Small intestine (tissue), 16 donors: ENCODE data around the gene SLC5A2. TPM values are rescaled to one million over a fixed set of nuclear protein-coding genes. Genes with fewer than 3 reads are reported as not detected.
"Not testable (repeated sequence)": the region's sequence is repeated elsewhere in the genome, so short reads cannot be mapped to it uniquely, and the experiment has no call there.

Experiments
- DNase-seq, 2 donors: peaks; one replicate each; pipeline versions ENCODE4 v3.0.0 to v3.0.0-alpha.2; 2013
- FAIRE-seq: peaks from 2 replicates; lab custom pipeline; 2012; peaks lifted over from hg19 to GRCh38; lab: Jason Lieb, UNC
- H3K27ac ChIP-seq, 3 donors: one replicate each; pipeline ENCODE4 v1.5.1; 2013; ENCODE audit warnings: low read length in 2 of 3, mild to moderate bottlenecking in 2 of 3, control low read depth in 1 of 3, inconsistent platforms in 1 of 3, low read depth in 1 of 3, moderate library complexity in 1 of 3
- H3K27me3 ChIP-seq, 3 donors: one replicate each; pipeline ENCODE4 v1.6.1; 2013; ENCODE audit warnings: low read length in 3 of 3, inconsistent platforms in 1 of 3; ENCODE audit not compliant: control insufficient read depth in 3 of 3, insufficient read depth in 3 of 3
- H3K36me3 ChIP-seq, 3 donors: one replicate each; pipeline ENCODE4 v1.6.1; 2013; ENCODE audit warnings: low read length in 3 of 3, inconsistent platforms in 1 of 3, low read depth in 1 of 3, mild to moderate bottlenecking in 1 of 3, moderate library complexity in 1 of 3; ENCODE audit not compliant: control insufficient read depth in 3 of 3, insufficient read depth in 2 of 3
- H3K4me1 ChIP-seq, 3 donors: one replicate each; pipeline ENCODE4 v1.6.1; 2013; ENCODE audit warnings: low read length in 2 of 3, inconsistent platforms in 1 of 3, low read depth in 1 of 3, mild to moderate bottlenecking in 1 of 3, moderate library complexity in 1 of 3; ENCODE audit not compliant: control insufficient read depth in 3 of 3, insufficient read depth in 2 of 3
- H3K4me3 ChIP-seq, 3 donors: one replicate each; pipeline ENCODE4 v1.5.1; 2013; ENCODE audit warnings: low read length in 3 of 3, control low read depth in 1 of 3, inconsistent platforms in 1 of 3, low read depth in 1 of 3, mild to moderate bottlenecking in 1 of 3, moderate library complexity in 1 of 3
- H3K9me3 ChIP-seq, 2 donors: one replicate each; pipeline ENCODE4 v1.6.1; 2013; ENCODE audit warnings: low read depth in 1 of 2, low read length in 1 of 2; ENCODE audit not compliant: control insufficient read depth in 2 of 2, insufficient read depth in 1 of 2
- WGBS, 3 donors: extraction: QIAGEN DNeasy Blood & Tissue Kit; methylation state at CpG; one replicate each; pipeline ENCODE4 v1.1.7; 2013; 5-methylcytosine and 5-hydroxymethylcytosine counted together
- long read RNA-seq, 10 donors: transcript quantifications; one replicate each; lab custom pipeline, GENCODE V29; 2026
- polyA plus RNA-seq, 4 donors: library from polyadenylated mRNA; stranded (reverse) in 3 of 4; unstranded in 1 of 4; fragments of 200-250 nt in 3 of 4; fragments of 120-200 nt in 1 of 4; gene quantifications; one replicate each; pipeline versions ENCODE4 v1.2.1 to v1.2.3, GENCODE V29; 2013
- donor health status: healthy with polysubstance abuse.
- donor health status: control.
- donor health status: control.
- donor health status: Bipolar disorder and iron deficiency.
- donor health status: healthy.

Gene SLC5A2
- 10 to 100 TPM in 1 of 4 donors, 1 to 10 TPM in 2, under 1 TPM in 1; 0.81 to 10.4 (median 1.6) TPM for polyA plus RNA-seq
- long read RNA-seq, donor 1, result 0 reads
- long read RNA-seq, donor 2, result 0 reads
- long read RNA-seq, donor 3, result 0 reads
- long read RNA-seq, donor 4, result 0 reads
- long read RNA-seq, donor 5, result 0 reads
- long read RNA-seq, donor 6, result 0 reads
- long read RNA-seq, donor 7, partial matches to known transcripts, result 11 of 16 reads
- long read RNA-seq, donor 7, other reads (novel, unspliced or antisense), result 5 of 16 reads
- long read RNA-seq, donor 8, result 0 reads
- long read RNA-seq, donor 9, result 0 reads
- long read RNA-seq, donor 10, partial matches to known transcripts, result 13 of 13 reads
- long read RNA-seq, donor 10, other reads (novel, unspliced or antisense), result 0 of 13 reads

DNA sequence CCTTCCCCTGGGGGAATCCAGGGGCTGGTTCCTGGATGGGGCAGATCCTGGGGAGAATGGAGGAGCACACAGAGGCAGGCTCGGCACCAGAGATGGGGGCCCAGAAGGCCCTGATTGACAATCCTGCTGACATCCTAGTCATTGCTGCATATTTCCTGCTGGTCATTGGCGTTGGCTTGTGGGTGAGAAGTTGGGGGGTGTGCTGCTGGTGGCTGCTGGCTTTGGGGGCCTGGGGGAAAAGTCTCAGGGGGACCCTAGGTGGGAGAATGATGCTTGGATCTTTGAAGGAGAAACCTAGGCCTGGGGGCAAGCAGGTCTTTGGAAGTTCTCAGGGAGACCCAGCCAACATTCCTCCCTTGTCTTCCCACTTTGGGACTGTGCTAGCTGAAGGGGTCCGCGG lies at the start of gene SLC5A2:
Gene SLC5A2, plus strand, starts transcription at position 43 of the 400 bp plus-strand sequence. Its CDS starts 14 bp downstream, at position 57.
- FAIRE-seq, result no peak
- H3K27ac ChIP-seq, result peak within 1 kb of the TSS in 1 of 3 donors; percentile 77
- H3K36me3 ChIP-seq, result peaks cover 0 to 14% (median 0%) of the 10 kb centered on the region in 3 donors
- no peaks in the 10 kb centered on the region for H3K9me3 ChIP-seq
- H3K27me3 ChIP-seq, result no peaks in the 10 kb centered on the region
- no peak for DNase-seq
- 88 to 93% (median 92%) methylated on average over 4 of the region's 4 CpGs for WGBS, 3 donors
- H3K4me1 ChIP-seq, result peaks cover 0 to 40% (median 9%) of the 10 kb centered on the region in 3 donors
- no peak within 1 kb of the TSS for H3K4me3 ChIP-seq

GRCh38 chr16:31435341-31436220 lies 47.3 kb upstream of the SLC5A2 start:
- Histone ChIP-seq H3K4me3 (no peak overlapping the region), H3K27ac (no peak overlapping the region), H3K9me3 (no peaks in the 10 kb centered on the region), H3K27me3 (no peaks in the 10 kb centered on the region), H3K36me3 (peaks cover 0 to 9% (median 0%) of the 10 kb centered on the region in 3 donors), H3K4me1 (peaks cover 0 to 7% (median 0%) of the 10 kb centered on the region in 3 donors)
- FAIRE-seq (no peak), DNase-seq (no peak)
- WGBS, 3 donors, result 94 to 96% (median 95%) methylated on average over 42 to 47 of the region's 47 CpGs

GRCh38 chr16:31436221-31437045 lies 46.5 kb upstream of the SLC5A2 start:
- no peaks in the 10 kb centered on the region for H3K27me3 ChIP-seq
- H3K4me3 ChIP-seq, result no peak overlapping the region
- no peaks in the 10 kb centered on the region for H3K9me3 ChIP-seq
- peaks cover 0 to 9% (median 0%) of the 10 kb centered on the region in 3 donors for H3K36me3 ChIP-seq
- H3K4me1 ChIP-seq, result no peaks in the 10 kb centered on the region
- 94 to 97% (median 96%) methylated on average over 38 to 44 of the region's 44 CpGs for WGBS, 3 donors
- no peak for DNase-seq
- H3K27ac ChIP-seq, result no peak overlapping the region
- FAIRE-seq, result no peak

DNA sequence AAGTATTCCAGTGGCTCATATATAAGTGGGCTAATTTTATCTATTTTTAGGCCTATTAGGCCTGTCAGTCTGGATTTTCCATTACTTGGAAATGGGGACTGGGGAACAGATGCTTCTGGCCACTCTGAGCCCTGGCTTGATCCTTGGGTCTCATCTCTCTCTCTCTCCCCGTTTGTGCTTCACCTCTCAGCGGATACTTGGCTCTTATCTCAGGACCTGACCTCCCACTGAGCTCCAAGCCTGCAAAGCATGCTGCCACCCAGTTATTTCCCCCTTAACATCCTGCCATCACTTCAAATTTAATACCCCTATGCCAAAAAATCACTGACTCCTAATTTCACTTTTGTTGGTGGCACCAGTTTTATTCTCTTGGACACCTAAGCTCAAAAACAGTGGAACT lies 44.5 kb upstream of the SLC5A2 start:
- Histone ChIP-seq H3K4me3 (no peak overlapping the region), H3K27ac (no peak overlapping the region), H3K9me3 (no peaks in the 10 kb centered on the region), H3K27me3 (no peaks in the 10 kb centered on the region), H3K4me1 (no peaks in the 10 kb centered on the region), H3K36me3 (peaks cover 0 to 9% (median 0%) of the 10 kb centered on the region in 3 donors)
- DNase-seq (no peak), FAIRE-seq (no peak)
- WGBS, 3 donors, result 71 to 77% (median 74%) methylated on average over 2 of the region's 2 CpGs

GRCh38 chr16:31439023-31439422 lies 43.9 kb upstream of the SLC5A2 start:
- H3K4me3 ChIP-seq, H3K9me3 ChIP-seq, H3K27me3 ChIP-seq, H3K4me1 ChIP-seq, H3K36me3 ChIP-seq, DNase-seq, FAIRE-seq, H3K27ac ChIP-seq: not testable (repeated sequence)
- WGBS, 3 donors, result 52 to 61% (median 60%) methylated on average over 3 to 4 of the region's 4 CpGs

GRCh38 chr16:31439519-31439918 lies 43.4 kb upstream of the SLC5A2 start:
- no peak for DNase-seq
- no peaks in the 10 kb centered on the region for H3K27me3 ChIP-seq

DNA sequence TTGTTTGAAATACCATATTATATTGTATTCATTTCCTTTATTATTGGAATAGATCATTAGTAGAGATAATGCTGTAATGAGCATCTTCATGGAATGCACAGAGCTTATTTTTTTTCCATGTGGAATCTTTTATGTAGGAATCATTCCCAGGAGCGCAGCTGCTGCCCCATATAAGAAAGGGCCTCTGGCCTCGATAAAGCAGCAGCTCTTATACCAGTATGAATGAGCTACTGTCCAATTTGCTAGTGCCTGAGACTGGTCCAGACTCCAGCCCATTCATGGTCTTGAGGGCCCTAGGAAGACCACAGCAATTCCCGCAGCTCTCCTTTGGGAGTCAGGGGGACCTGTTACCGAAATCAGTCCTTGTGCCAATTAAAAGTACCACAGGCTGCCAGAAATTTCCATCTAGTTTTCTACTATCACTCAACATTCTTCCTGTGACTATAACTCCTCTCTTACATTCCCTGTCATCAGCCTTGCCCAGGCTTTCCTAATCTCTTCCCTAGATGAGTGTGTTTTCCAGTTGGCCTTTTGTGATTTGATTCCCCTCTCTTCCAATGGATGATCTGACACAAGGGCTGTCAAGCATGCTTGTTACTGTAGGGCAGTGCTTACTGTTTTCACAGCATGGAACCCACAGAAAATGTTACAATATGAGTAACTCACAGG lies 42.3 kb upstream of the SLC5A2 start:
- FAIRE-seq, result no peak
- H3K36me3 ChIP-seq, result peaks cover 0 to 6% (median 0%) of the 10 kb centered on the region in 3 donors
- H3K9me3 ChIP-seq, result no peaks in the 10 kb centered on the region
- DNase-seq, result no peak
- no peak overlapping the region for H3K4me3 ChIP-seq
- H3K27me3 ChIP-seq, result no peaks in the 10 kb centered on the region
- H3K4me1 ChIP-seq, result no peaks in the 10 kb centered on the region
- no peak overlapping the region for H3K27ac ChIP-seq
- 69 to 84% (median 78%) methylated on average over 4 of the region's 4 CpGs for WGBS, 3 donors

More at GRCh38 chr16:31439519-31439918, 43.4 kb upstream of the SLC5A2 start:
- no peak overlapping the region for H3K4me3 ChIP-seq
- H3K36me3 ChIP-seq, result peaks cover 0 to 9% (median 0%) of the 10 kb centered on the region in 3 donors
- H3K27ac ChIP-seq, result no peak overlapping the region
- no peak for FAIRE-seq
- H3K4me1 ChIP-seq, result no peaks in the 10 kb centered on the region
- WGBS, 3 donors, result 86 to 95% (median 86%) methylated on average over 3 of the region's 3 CpGs
- no peaks in the 10 kb centered on the region for H3K9me3 ChIP-seq
